ENCODE measurements around the gene NDUFB4.

Gene NDUFB4

GRCh38 chr3:120640231-120640630, 44.1 kb downstream of the NDUFB4 start:
- ChIA-PET POLR2A (no interaction called here), CTCF (no interaction called here)
- H3K4me3 ChIP-seq (ENCODE audit: low read depth, low read length): no peak overlapping the region
- no peak for DNase-seq (ENCODE audit: low read depth, low spot score)
- TF ChIP-seq CTCF (IDR thresholded peaks at IDR 0.05; ENCODE audit: insufficient read depth, low read length, missing control alignments): no peak

GRCh38 chr3:120641696-120642246, 45.6 kb downstream of the NDUFB4 start:
- TF ChIP-seq CTCF (IDR thresholded peaks at IDR 0.05; ENCODE audit: insufficient read depth, low read length, missing control alignments): no peak
- no peak for DNase-seq (ENCODE audit: low read depth, low spot score)
- H3K4me3 ChIP-seq (ENCODE audit: low read depth, low read length): no peak overlapping the region
- ChIA-PET CTCF (interaction anchor here (0.9 to 1.7 kb wide), 2 partner anchors 44 to 153 kb away, joined by 3 to 4 read pairs; no protein-coding TSS in a partner anchor), POLR2A (interaction anchor here (0.9 kb wide), 1 partner anchor 46 kb away, joined by 4 read pairs; the partner anchor contains the start of gene NDUFB4)

- no peak for TF ChIP-seq CTCF (IDR thresholded peaks at IDR 0.05; ENCODE audit: insufficient read depth, low read length, missing control alignments)
- CTCF ChIA-PET: interaction anchor here (0.7 to 1.7 kb wide), 3 partner anchors 38 to 153 kb away, joined by 3 to 4 read pairs (median 3); no protein-coding TSS in a partner anchor
Measured at GRCh38 chr3:120642368-120642948, 46.3 kb downstream of the NDUFB4 start.

GRCh38 chr3:120645083-120645845, 49.1 kb downstream of the NDUFB4 start:
- no peak for DNase-seq (ENCODE audit: low read depth, low spot score)
- ChIA-PET POLR2A (interaction anchor here (1.2 kb wide), 1 partner anchor 49 kb away, joined by 3 read pairs; the partner anchor contains the start of gene NDUFB4), CTCF (interaction anchor here (0.6 to 1.0 kb wide), 2 partner anchors 10 to 20 kb away, joined by 3 read pairs; no protein-coding TSS in a partner anchor)
- no peak for TF ChIP-seq CTCF (IDR thresholded peaks at IDR 0.05; ENCODE audit: insufficient read depth, low read length, missing control alignments)
- no peak overlapping the region for H3K4me3 ChIP-seq (ENCODE audit: low read depth, low read length)

More at GRCh38 chr3:120642368-120642948, 46.3 kb downstream of the NDUFB4 start:
- POLR2A ChIA-PET: no interaction called here
- H3K4me3 ChIP-seq (ENCODE audit: low read depth, low read length): no peak overlapping the region
- DNase-seq (ENCODE audit: low read depth, low spot score): no peak

- ChIA-PET CTCF (interaction anchor here (1.0 kb wide), 1 partner anchor 14 kb away, joined by 3 read pairs; no protein-coding TSS in a partner anchor), POLR2A (no interaction called here)
- no peak for TF ChIP-seq CTCF (IDR thresholded peaks at IDR 0.05; ENCODE audit: insufficient read depth, low read length, missing control alignments)
- no peak overlapping the region for H3K4me3 ChIP-seq (ENCODE audit: low read depth, low read length)
- DNase-seq (ENCODE audit: low read depth, low spot score): no peak
Measured at GRCh38 chr3:120646771-120647432, 50.8 kb downstream of the NDUFB4 start.

Measured in AG04449 (cell line).